ENCODE data around the gene METAP1. TPM values are rescaled to one million over a fixed set of nuclear protein-coding genes. Genes with fewer than 3 reads are reported as not detected.

The METAP1 gene
- total and polyA plus RNA-seq, 2 of the 8 experiments (the other 6 are each of a cell fraction or from before 2014, with no cell fraction given) = 50.6 to 85.2 TPM

DNA sequence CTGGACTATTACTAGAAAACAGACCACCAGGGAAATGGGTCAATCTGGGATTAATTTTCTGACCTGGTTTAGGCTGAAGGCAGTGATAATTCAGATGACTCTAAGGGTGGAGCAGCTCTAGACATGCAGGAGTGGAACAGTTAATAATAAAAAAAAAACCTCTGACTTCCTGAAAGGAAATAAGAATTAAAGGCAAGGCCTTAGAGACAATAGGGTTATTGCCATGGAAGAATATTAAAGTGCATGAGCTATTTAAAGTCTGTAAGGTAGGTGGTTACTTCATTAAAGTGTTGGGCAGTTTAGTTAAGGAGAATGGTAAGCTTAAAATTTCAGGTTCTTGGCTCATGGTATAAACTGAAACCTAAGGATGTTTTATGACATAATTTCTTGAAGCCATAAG is 107.6 kb downstream of the METAP1 start:
- peaks cover 8 to 11% of the 10 kb centered on the region in 2 experiments; a peak in 2 of 4 replicates for H3K9me3 ChIP-seq (ENCODE audit: insufficient read depth in 2 of 2, low read depth in 1 of 2, low read length in 1 of 2)
- no peak overlapping the region for H4K91ac ChIP-seq (replicated peaks; ENCODE audit: insufficient read length, low read length)
- H3K9ac ChIP-seq (replicated peaks in 1 of 4; ENCODE audit: extremely low read depth in 1 of 4, low read depth in 3 of 4, low read length in 3 of 4) = no peak overlapping the region
- no peak overlapping the region for H2AFZ ChIP-seq (ENCODE audit: low read length)
- CTCF ChIA-PET (ENCODE audit: partially characterized antibody) = interaction anchor here (0.5 to 0.6 kb wide), 2 partner anchors 40 to 148 kb away, joined by 3 to 4 read pairs; no protein-coding TSS in a partner anchor
- H3K4ac ChIP-seq (replicated peaks; ENCODE audit: insufficient read length, low read depth, low read length) = no peak overlapping the region
- no peaks in the 10 kb centered on the region for H3K36me3 ChIP-seq (ENCODE audit: control insufficient read depth in 2 of 4, insufficient read depth in 4 of 4, low read length in 3 of 4)
- no peak for TF ChIP-seq MAFK (IDR thresholded peaks at IDR 0.05; ENCODE audit: low read depth, low read length)
- H3K79me1 ChIP-seq (ENCODE audit: low read depth, low read length) = no peaks in the 10 kb centered on the region
- H2BK5ac ChIP-seq (ENCODE audit: low read depth, low read length) = no peak overlapping the region
- H3K18ac ChIP-seq (ENCODE audit: extremely low read depth, low read length) = no peak overlapping the region
- no peak overlapping the region for H3K23ac ChIP-seq (ENCODE audit: insufficient read length)
- H3K4me1 ChIP-seq (replicated peaks in 1 of 4; ENCODE audit: control insufficient read depth in 3 of 4, insufficient read depth in 4 of 4, low read length in 3 of 4) = no peaks in the 10 kb centered on the region
- H3K23me2 ChIP-seq (ENCODE audit: low read depth, low read length) = no peaks in the 10 kb centered on the region
- no peak overlapping the region for H2BK120ac ChIP-seq (replicated peaks; ENCODE audit: low read depth, low read length)
- H3K14ac ChIP-seq (ENCODE audit: insufficient read length) = no peak overlapping the region
- no peak overlapping the region for H3K4me2 ChIP-seq (ENCODE audit: insufficient read depth in 1 of 2, low read depth in 2 of 2, low read length in 2 of 2)
- H4K20me1 ChIP-seq (replicated peaks in 1 of 2; ENCODE audit: control insufficient read depth in 1 of 2, insufficient read depth in 2 of 2, low read length in 2 of 2) = no peaks in the 10 kb centered on the region
- H2BK20ac ChIP-seq (ENCODE audit: low read length) = no peak overlapping the region
- H2BK15ac ChIP-seq (ENCODE audit: low read length) = no peak overlapping the region
- H3K27ac ChIP-seq (ENCODE audit: low read depth, low read length) = no peak overlapping the region
- H3K27me3 ChIP-seq (replicated peaks in 1 of 4; ENCODE audit: control insufficient read depth in 3 of 4, extremely low read depth in 1 of 4, insufficient read depth in 3 of 4, low read length in 3 of 4) = peaks cover 0 to 1% (median 0%) of the 10 kb centered on the region in 4 experiments; a peak in 1 of 7 replicates
- H3K79me2 ChIP-seq (ENCODE audit: control insufficient read depth in 1 of 2, insufficient read depth in 2 of 2, low read length in 2 of 2) = no peaks in the 10 kb centered on the region
- FAIRE-seq (no peak), DNase-seq (ENCODE audit: low read depth in 1 of 2, low spot score in 2 of 2) (no peak)
- H4K8ac ChIP-seq (ENCODE audit: extremely low read depth, insufficient read depth, low read length) = no peak overlapping the region
- POLR2A ChIA-PET (ENCODE audit: partially characterized antibody) = interaction anchor here (1.1 to 2.2 kb wide), 2 partner anchors 15 to 36 kb away, joined by 3 to 8 read pairs; partner anchors contain the start of gene ADH5
- H4K5ac ChIP-seq (ENCODE audit: insufficient read length, low read depth, low read length) = no peak overlapping the region
- H3K56ac ChIP-seq (replicated peaks; ENCODE audit: insufficient read length, low read depth, low read length) = no peak overlapping the region
- H2BK12ac ChIP-seq (ENCODE audit: low read depth, low read length) = no peak overlapping the region
- H3K4me3 ChIP-seq (ENCODE audit: extremely low read depth in 1 of 4, insufficient read depth in 2 of 4, low read depth in 3 of 4, low read length in 4 of 4) = no peak overlapping the region
- no peak overlapping the region for H2AK5ac ChIP-seq (ENCODE audit: low read depth, low read length)
